K562 (cell line): ENCODE results near the gene UGT1A10.

Experiments used
- CBX5 ChIP-seq: IDR thresholded peaks from 2 replicates; pipeline ENCODE4 v1.6.1; 2014; ENCODE audit warnings: low read depth, borderline replicate concordance
- NONO ChIP-seq, 2 experiments: fragments of 200-400 bp in 1 of 2; fragments of 450-650 bp in 1 of 2; formaldehyde crosslinking in 1 of 2; IDR thresholded peaks; 2 replicates each; pipeline ENCODE4 v1.6.1; 2017; ENCODE audit warnings: low read depth in 2 of 2, mild to moderate bottlenecking in 2 of 2, moderate library complexity in 2 of 2, low read length in 1 of 2
- SRF ChIP-seq, 2 experiments: fragments of 250-450, 450-650 bp in 1 of 2; sonication (Bioruptor Pico) in 1 of 2; sonication (generic) in 1 of 2; formaldehyde crosslinking; IDR thresholded peaks; 2 replicates each; pipeline versions ENCODE4 v1.5.0 to v1.5.1; 2020 to 2022; ENCODE audit warnings: mild to moderate bottlenecking in 1 of 2, missing genetic modification reagents in 1 of 2
- TF ChIP-seq, protein P1 (sequence below), 3 experiments: IDR thresholded peaks in 2 of 3; conservative IDR thresholded peaks in 1 of 3; 2 replicates each; pipeline ENCODE4 v1.5.1; 2011 to 2012; ENCODE audit warnings: low read length in 3 of 3, mild to moderate bottlenecking in 3 of 3, control low read depth in 2 of 3, improper control_type of control experiment in 1 of 3, inconsistent platforms in 1 of 3, low read depth in 1 of 3, mixed read lengths in 1 of 3, moderate library complexity in 1 of 3; ENCODE audit not compliant: insufficient read depth in 2 of 3

DNA sequence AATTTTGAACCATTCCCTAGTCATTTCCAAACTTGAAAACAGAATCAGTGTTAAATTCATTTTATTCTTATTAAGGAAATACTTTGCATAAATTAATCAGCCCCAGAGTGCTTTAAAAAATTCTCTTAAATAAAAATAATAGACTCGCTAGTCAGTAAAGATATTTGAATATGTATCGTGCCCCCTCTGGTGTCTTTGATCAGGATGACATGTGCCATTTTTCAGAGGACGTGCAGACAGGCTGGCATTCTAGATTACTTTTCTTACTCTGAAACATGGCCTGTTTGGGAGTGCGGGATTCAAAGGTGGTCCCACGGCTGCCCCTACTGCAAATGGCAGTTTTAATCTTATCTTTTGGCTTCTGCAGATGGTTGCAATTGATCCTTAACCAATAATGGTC, 136.3 kb downstream of the UGT1A10 start:
- TF ChIP-seq, protein P1, sequence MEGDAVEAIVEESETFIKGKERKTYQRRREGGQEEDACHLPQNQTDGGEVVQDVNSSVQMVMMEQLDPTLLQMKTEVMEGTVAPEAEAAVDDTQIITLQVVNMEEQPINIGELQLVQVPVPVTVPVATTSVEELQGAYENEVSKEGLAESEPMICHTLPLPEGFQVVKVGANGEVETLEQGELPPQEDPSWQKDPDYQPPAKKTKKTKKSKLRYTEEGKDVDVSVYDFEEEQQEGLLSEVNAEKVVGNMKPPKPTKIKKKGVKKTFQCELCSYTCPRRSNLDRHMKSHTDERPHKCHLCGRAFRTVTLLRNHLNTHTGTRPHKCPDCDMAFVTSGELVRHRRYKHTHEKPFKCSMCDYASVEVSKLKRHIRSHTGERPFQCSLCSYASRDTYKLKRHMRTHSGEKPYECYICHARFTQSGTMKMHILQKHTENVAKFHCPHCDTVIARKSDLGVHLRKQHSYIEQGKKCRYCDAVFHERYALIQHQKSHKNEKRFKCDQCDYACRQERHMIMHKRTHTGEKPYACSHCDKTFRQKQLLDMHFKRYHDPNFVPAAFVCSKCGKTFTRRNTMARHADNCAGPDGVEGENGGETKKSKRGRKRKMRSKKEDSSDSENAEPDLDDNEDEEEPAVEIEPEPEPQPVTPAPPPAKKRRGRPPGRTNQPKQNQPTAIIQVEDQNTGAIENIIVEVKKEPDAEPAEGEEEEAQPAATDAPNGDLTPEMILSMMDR (IDR thresholded peaks at IDR 0.05 in 2 of 3, conservative IDR thresholded peaks at IDR 0.05 in 1 of 3; ENCODE audit: insufficient read depth in 2 of 3, low read depth in 1 of 3, low read length in 3 of 3): no peak
- TF ChIP-seq SRF (CRISPR knock-in tag; IDR thresholded peaks at IDR 0.05) (no peak), CBX5 (no peak), NONO (IDR thresholded peaks at IDR 0.05; ENCODE audit: low read depth in 2 of 2, low read length in 1 of 2) (no peak)
